ENCODE data around the gene GNPDA2.

DNA sequence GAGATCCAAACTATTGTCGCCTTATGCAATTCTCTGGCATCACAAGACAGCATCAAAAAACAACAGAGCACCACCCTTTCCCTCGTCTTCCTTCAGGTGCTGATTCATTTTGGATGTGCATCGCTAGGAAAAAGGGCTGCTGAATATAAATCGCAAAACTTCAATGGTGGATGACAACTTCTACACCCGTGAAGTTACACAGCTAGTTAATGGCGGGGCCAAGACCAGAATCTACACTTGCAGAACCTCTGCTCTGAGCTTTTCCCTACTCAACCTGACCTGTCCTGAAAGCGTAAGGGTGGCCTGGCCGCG lies 674 bp downstream of the GNPDA2 start:
- TF ChIP-seq EZH2 (IDR thresholded peaks at IDR 0.05; ENCODE audit: borderline replicate concordance, low read depth, low read length) = no peak
- TF ChIP-seq ZBTB7A (IDR thresholded peaks at IDR 0.05; ENCODE audit: borderline replicate concordance, control insufficient read depth, low read depth, low read length) = no peak

Measured in K562 (cell line).